Esophagus muscularis mucosa (tissue), 4 donors: ENCODE results near the gene TBC1D22A. TPM values are rescaled to one million over a fixed set of nuclear protein-coding genes. Genes with fewer than 3 reads are reported as not detected.

Experiments used
- DNase-seq: peaks from one replicate; pipeline ENCODE4 v3.0.0-alpha.2; 2017; ENCODE audit errors: extremely low spot score
- H3K27ac ChIP-seq, 4 donors: fragments of 200-600 bp; sonication (generic); replicated peaks in 1 of 4; 1 replicate in 3 of 4; 2 replicates in 1 of 4; pipeline ENCODE4 v1.5.1; 2016 to 2019; ENCODE audit warnings: mild to moderate bottlenecking in 1 of 4
- H3K27me3 ChIP-seq, 4 donors: fragments of 200-600 bp; sonication (generic); one replicate each; pipeline versions ENCODE4 v1.5.1 to v1.6.0; 2016 to 2019
- H3K36me3 ChIP-seq, 4 donors: fragments of 200-600 bp; sonication (generic); one replicate each; pipeline ENCODE4 v1.5.1; 2016 to 2019
- H3K4me1 ChIP-seq, 4 donors: fragments of 200-600 bp; sonication (generic); one replicate each; pipeline ENCODE4 v1.5.1; 2016 to 2019
- H3K4me3 ChIP-seq, 4 donors: fragments of 200-600 bp; sonication (generic); 1 replicate in 2 of 4; 2 replicates in 2 of 4; pipeline ENCODE4 v1.5.1; 2016 to 2019; ENCODE audit warnings: mild to moderate bottlenecking in 4 of 4, moderate library complexity in 1 of 4
- H3K9me3 ChIP-seq, 4 donors: fragments of 200-600 bp; sonication (generic); 1 replicate in 3 of 4; 2 replicates in 1 of 4; pipeline ENCODE4 v1.5.1; 2016 to 2019
- EP300 ChIP-seq: sonication (generic); formaldehyde crosslinking; IDR thresholded peaks from one replicate; pipeline ENCODE4 v1.6.1; 2017; ENCODE audit warnings: antibody characterized with exemption
- POLR2A ChIP-seq: fragments of 450-650 bp; IDR thresholded peaks from one replicate; pipeline ENCODE4 v1.6.1; 2017; ENCODE audit warnings: antibody characterized with exemption, moderate library complexity, mild to moderate bottlenecking, low read depth
- POLR2AphosphoS5 ChIP-seq, 2 donors: sonication (generic); formaldehyde crosslinking; IDR thresholded peaks; one replicate each; pipeline ENCODE4 v1.6.1; 2017; ENCODE audit warnings: antibody characterized with exemption in 2 of 2
- WGBS: methylation state at CpG from one replicate; pipeline ENCODE4 v1.1.5; 2018; 5-methylcytosine and 5-hydroxymethylcytosine counted together
- intact Hi-C: fragments of 100-400 bp; cut with DNase I; formaldehyde crosslinking; loops from one replicate; pipeline ENCODE4 v1.15.1; 2023
- total RNA-seq, 4 donors: library from RNA; depleted of rRNA; stranded (reverse); fragments of >200 nt; gene quantifications; one replicate each; pipeline versions ENCODE4 v1.1.0 to v1.2.1, GENCODE V29; 2016
- TF ChIP-seq, protein P1 (sequence below), 3 experiments: fragments of 200-600 bp in 2 of 3; fragments of 450-650 bp in 1 of 3; sonication (generic) in 2 of 3; IDR thresholded peaks; one replicate each; pipeline ENCODE4 v1.5.1; 2017 to 2019; ENCODE audit warnings: antibody characterized with exemption in 3 of 3, mild to moderate bottlenecking in 2 of 3, moderate library complexity in 1 of 3

The TBC1D22A gene
- total RNA-seq, 4 donors from 2014 or later, result 15.2 to 20.7 (median 18.8) TPM

DNA sequence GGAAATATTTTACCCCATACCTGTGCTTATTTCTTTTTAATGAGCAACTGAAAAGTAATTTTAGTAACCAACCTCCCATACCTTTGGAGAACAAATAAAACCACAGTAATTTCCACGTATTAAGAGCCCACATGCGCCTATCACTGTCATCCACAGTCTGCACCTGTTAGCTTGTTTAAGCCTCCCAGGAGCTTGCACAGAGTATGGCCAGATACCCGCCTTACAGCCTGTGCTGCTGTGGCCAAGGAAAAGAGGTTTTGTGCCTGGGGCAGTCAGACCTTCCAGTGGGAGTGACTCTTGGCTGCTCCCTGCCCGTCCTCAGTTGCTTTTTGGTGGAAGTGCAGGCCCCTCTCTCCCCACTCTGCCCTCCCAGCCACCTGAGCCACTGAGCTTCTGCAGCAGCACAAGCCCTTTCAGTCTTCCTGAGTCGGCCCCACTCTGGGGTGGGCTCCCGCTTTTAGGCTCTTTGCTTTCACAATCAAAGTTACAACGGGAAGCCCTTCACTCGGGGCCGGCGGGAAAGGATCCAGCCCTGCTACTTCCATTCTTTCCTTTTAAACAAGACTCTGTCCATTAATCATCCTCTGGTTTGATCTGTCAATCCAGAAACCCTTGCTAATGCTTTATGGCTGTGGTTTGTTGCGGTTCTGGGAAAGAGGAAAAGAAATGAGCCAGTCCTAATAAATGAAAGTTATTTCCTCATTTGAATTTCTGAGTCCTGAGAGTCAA lies 308.8 kb downstream of the TBC1D22A start:
- H3K27me3 ChIP-seq, result no peaks in the 10 kb centered on the region
- TF ChIP-seq, protein P1, sequence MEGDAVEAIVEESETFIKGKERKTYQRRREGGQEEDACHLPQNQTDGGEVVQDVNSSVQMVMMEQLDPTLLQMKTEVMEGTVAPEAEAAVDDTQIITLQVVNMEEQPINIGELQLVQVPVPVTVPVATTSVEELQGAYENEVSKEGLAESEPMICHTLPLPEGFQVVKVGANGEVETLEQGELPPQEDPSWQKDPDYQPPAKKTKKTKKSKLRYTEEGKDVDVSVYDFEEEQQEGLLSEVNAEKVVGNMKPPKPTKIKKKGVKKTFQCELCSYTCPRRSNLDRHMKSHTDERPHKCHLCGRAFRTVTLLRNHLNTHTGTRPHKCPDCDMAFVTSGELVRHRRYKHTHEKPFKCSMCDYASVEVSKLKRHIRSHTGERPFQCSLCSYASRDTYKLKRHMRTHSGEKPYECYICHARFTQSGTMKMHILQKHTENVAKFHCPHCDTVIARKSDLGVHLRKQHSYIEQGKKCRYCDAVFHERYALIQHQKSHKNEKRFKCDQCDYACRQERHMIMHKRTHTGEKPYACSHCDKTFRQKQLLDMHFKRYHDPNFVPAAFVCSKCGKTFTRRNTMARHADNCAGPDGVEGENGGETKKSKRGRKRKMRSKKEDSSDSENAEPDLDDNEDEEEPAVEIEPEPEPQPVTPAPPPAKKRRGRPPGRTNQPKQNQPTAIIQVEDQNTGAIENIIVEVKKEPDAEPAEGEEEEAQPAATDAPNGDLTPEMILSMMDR (IDR thresholded peaks at IDR 0.05), result no peak
- TF ChIP-seq POLR2AphosphoS5 (IDR thresholded peaks at IDR 0.05) (no peak), EP300 (no peak), POLR2A (no peak)
- DNase-seq, result no peak
- no peaks in the 10 kb centered on the region for H3K4me1 ChIP-seq
- WGBS, result 83% methylated on average over 11 of the region's 11 CpGs
- H3K27ac ChIP-seq, result no peak overlapping the region
- intact Hi-C loops, result no loop called here
- H3K36me3 ChIP-seq, result peaks cover 0 to 9% (median 3%) of the 10 kb centered on the region in 4 donors
- H3K9me3 ChIP-seq, result peaks cover 0 to 20% (median 19%) of the 10 kb centered on the region in 4 donors
- no peak overlapping the region for H3K4me3 ChIP-seq

DNA sequence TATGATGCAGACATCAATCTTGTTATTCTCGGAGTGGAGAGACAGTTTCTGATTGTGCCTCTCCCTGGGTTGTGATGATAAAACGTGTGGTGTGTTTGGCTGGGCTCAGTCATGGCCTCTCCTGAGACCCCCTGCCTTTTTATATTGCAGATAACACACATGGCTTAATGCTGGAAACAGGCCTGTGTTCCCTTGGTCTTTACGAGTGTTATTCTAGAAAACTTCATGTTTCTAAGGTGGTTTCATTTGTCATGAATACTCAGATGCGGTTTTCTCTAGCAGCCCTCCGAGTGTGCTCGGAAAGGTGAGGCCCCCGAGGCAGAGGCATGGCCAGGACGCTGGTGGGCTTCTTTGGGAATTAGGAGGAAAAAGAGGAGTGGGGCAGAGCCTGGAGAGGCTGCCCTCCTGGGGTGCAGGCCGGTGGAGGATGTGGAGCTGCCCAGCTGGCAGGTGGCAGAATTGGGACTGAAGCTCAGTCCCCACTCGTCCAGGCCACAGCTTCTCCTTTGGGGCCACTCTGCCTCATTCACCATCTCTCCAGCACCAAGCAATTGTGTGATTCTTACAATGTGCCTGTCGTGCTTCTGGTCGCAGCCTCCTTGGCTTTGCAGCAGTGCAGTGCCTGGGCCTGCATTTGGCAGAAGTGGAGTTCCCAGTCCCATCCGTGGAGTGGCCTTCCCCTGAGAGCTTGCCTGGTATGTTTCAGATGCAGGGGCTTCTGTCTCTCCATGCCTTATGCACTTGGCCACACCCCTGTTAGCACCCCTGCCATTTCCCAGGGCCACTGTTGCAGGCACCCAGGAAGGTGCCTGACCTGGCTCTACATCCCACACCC lies 309.6 kb downstream of the TBC1D22A start:
- intact Hi-C loops, result no loop called here

DNA sequence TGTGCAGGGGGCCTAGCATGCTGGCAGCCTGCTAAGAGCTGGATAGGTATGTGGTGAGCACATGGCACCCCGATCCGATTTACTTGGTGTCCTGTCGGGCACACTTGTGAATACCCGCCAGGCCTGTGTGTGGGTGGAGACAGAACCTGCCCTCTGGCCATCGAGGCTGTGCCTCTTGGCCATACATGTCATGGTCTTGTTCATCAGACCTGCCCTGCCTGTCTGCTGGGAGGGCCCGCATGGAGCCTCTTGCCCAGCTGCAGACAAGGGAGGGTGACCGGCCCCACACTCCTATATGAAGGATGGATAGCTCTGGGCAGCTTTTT lies 310.2 kb downstream of the TBC1D22A start:
- H3K27me3 ChIP-seq, result no peaks in the 10 kb centered on the region
- H3K36me3 ChIP-seq, result peaks cover 0 to 6% (median 3%) of the 10 kb centered on the region in 4 donors
- 93% methylated on average over 4 of the region's 7 CpGs for WGBS
- intact Hi-C loops, result no loop called here
- H3K9me3 ChIP-seq, result peaks cover 0 to 26% (median 19%) of the 10 kb centered on the region in 4 donors
- TF ChIP-seq EP300 (no peak), POLR2AphosphoS5 (IDR thresholded peaks at IDR 0.05) (no peak), POLR2A (no peak)
- TF ChIP-seq, protein P1 (IDR thresholded peaks at IDR 0.05), result no peak
- H3K4me1 ChIP-seq, result no peaks in the 10 kb centered on the region
- no peak overlapping the region for H3K4me3 ChIP-seq
- DNase-seq, result no peak
- no peak overlapping the region for H3K27ac ChIP-seq

More for the DNA sequence above, 309.6 kb downstream of the TBC1D22A start:
- H3K27ac ChIP-seq, result no peak overlapping the region
- TF ChIP-seq, protein P1 (IDR thresholded peaks at IDR 0.05), result no peak
- TF ChIP-seq EP300 (no peak), POLR2AphosphoS5 (IDR thresholded peaks at IDR 0.05) (no peak), POLR2A (no peak)
- DNase-seq, result no peak
- peaks cover 0 to 9% (median 3%) of the 10 kb centered on the region in 4 donors for H3K36me3 ChIP-seq
- WGBS, result 87% methylated on average over 10 of the region's 13 CpGs
- no peak overlapping the region for H3K4me3 ChIP-seq
- no peaks in the 10 kb centered on the region for H3K27me3 ChIP-seq
- H3K4me1 ChIP-seq, result no peaks in the 10 kb centered on the region
- H3K9me3 ChIP-seq, result peaks cover 0 to 26% (median 19%) of the 10 kb centered on the region in 4 donors

DNA sequence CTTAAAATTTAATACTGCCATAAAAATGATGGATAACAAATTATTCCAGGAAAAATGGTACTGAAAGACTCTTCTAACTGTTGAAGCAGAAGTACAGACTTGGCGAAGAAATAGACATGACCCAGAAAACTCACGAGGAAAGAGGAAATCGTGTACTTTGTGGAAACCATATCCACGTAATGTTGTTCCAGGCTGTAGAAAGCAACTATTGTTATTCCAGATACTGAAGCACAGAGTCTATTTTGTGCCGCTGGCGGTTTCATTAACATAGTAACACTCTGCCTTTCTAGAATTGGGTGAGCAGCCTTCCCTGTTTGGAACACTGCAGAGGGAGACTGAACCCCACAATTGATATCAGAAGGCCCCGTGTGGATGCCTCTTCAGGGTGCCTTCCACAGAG lies 310.6 kb downstream of the TBC1D22A start:
- Histone ChIP-seq H3K4me1 (no peaks in the 10 kb centered on the region), H3K27me3 (no peaks in the 10 kb centered on the region), H3K4me3 (no peak overlapping the region), H3K27ac (no peak overlapping the region), H3K36me3 (peaks cover 0 to 6% (median 3%) of the 10 kb centered on the region in 4 donors), H3K9me3 (peaks cover 0 to 26% (median 19%) of the 10 kb centered on the region in 4 donors)
- DNase-seq, result no peak
- TF ChIP-seq, protein P1 (IDR thresholded peaks at IDR 0.05), result no peak
- TF ChIP-seq POLR2A (no peak), POLR2AphosphoS5 (IDR thresholded peaks at IDR 0.05) (no peak), EP300 (no peak)
- intact Hi-C loops, result no loop called here
- 90% methylated on average over 7 of the region's 7 CpGs for WGBS
